NCI-H2029 (cell line): ENCODE data around the gene PDE4C.
A peak's percentile ranks its signal among the peaks of the same experiment; 100 is the strongest.

ENCODE experiments used
- DNase-seq: peaks from one replicate; lab custom pipeline; 2025; lab: John Stamatoyannopoulos, UW

The PDE4C gene

GRCh38 chr19:18225702-18226468 is at the start of gene PDE4C:
TSS of gene PDE4C (minus strand) at chr19:18226438. CDS start at chr19:18226415, 23 bp downstream.
- DNase-seq: no peak

GRCh38 chr19:18274781-18275356 is 48.6 kb upstream of the PDE4C start:
- DNase-seq: peak; percentile 11

GRCh38 chr19:18274219-18274780 is 48.1 kb upstream of the PDE4C start, which contains the start of gene IQCN:
TSS of gene IQCN (minus strand) at chr19:18274452. CDS start at chr19:18269478, 4,974 bp downstream.
- no peak for DNase-seq

DNA sequence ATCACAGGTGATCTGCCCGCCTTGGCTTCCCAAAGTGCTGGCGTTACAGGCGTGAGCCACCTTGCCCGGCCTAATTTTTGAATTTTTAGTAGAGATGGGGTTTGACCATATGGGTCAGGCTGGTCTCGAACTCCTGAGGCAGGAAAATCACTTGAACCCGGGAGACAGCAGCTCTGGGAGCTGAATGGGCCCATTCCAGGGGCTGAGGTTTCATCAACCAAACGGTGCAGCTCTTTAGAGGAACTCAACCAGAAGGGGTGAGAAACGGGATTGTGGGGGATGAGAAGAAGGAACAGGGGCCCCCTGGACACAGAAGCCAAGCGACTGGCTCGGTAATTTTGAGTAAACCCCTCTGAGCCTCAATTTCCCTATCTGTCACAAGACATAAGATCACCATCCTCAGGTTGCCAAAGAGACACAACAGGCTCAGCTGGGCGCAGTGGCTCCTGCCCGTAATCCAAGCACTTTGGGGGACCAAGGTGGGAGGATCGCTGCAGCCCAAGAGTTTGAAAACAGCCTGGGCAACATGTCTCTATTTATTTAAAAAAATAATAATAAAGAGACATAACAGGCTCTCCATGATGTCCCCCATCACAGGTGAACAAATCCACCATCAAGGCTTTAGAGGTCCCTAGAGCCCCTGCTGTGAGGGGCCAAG is 47.5 kb upstream of the PDE4C start:
- DNase-seq: no peak

- DNase-seq: no peak
Measured at GRCh38 chr19:18271433-18271841, 45.2 kb upstream of the PDE4C start.

DNA sequence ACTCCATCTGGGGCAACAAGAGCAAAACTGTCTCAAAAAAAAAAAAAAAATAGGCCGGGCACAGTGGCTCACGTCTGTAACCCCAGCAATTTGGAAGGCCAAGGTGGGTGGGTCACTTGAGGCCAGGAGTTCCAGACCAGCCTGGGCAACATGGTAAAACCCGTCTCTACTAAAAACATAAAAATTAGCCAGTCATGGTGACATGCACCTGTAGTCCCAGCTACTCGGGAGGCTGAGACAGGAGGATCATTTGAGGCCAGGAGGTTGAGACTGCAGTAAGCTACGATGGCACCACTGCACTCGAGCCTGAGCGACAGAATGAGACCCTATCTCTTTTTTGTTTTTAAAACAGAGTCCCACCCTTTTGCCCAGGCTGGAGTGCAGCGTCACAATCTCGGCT is 44.1 kb upstream of the PDE4C start:
- no peak for DNase-seq

- DNase-seq: no peak
Measured at GRCh38 chr19:18269070-18269723, 43.0 kb upstream of the PDE4C start.

DNA sequence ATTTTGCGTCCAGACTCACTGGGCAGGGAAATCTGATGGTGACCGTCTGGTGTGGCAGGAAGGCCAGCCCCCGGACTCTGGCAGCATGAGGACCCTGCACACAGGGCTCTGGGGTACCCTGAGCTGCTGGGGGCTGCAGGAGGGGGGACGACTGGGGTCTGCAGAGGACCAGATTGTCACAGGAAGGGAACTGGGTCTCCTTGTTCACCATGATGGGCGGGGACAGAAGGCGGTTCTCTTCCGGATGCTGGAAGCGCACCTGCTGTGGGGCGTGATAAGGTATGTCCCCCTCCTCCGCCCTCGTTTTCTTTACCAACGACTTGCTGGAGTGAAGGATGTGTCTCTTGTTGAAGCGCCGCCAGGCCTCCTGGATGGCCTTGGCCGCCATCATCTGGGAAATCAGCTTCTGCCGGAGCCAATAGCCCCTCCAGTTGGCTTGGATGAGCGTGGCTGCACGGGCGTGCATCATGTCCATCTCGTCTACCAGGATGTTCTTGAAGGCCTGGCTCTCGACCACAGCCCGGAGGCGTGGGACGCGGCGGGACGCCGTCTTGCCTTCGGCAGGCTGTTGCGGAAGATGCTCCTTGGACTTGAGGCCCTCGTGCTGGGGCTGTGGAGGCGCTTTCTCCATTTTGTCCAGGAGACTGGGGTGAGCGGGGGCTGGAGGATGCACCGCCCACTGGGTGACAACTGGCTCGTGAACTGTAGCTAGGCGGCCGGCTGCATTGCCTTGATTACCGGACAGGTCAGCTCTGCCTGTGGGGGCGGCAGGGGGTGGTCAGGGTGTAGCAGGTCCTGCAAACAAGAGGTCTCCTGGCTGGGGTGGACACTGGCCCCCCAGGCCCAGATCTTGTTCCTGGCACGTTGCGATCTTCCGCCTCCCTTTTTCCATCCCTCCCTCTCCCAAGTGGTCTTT is 40.8 kb upstream of the PDE4C start:
- DNase-seq: no peak

DNA sequence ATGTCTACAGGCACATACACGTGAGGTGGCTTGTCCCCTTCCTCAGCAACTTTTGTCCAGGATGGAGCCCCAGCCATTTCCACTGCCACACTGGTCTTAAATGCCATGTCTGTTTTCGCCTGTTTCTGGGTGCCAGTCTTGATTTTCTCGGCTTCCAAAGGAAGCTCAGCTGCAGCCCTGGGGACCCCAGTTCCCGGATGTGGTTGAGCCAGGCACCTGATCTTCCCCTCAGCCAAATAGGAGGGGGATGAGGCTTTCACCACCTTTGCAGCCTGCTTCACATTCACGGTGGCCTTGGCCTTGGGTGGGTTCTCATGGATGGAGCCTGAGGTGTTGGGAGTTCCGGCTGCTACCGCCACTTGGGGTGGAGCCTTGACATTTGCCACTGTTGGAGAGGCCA is 39.3 kb upstream of the PDE4C start:
- DNase-seq: no peak

GRCh38 chr19:18264971-18265540 is 38.8 kb upstream of the PDE4C start:
- no peak for DNase-seq

GRCh38 chr19:18264137-18264854 is 38.1 kb upstream of the PDE4C start:
- DNase-seq: no peak

GRCh38 chr19:18263324-18264136 is 37.3 kb upstream of the PDE4C start:
- no peak for DNase-seq

GRCh38 chr19:18262917-18263316 is 36.7 kb upstream of the PDE4C start:
- DNase-seq: no peak

DNA sequence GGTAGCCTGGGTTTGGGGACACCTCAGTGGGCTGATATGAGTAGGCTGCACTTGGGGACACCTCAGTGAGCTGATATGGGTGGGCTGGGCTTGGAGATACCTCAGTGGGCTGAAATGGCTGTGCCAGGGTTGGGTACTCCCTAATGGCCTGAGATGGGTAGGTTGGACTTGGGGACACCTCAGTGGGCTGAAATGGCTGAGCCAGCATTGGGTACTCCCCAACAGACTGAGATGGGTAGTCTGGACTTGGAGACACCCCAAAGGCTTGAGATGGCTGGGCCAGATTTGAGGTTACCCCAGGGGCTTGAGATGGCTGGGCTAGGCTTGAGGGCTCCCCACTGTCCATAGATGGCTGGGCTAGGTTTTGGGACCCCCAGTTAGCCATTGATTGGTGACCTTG is 35.9 kb upstream of the PDE4C start:
- DNase-seq: no peak

DNA sequence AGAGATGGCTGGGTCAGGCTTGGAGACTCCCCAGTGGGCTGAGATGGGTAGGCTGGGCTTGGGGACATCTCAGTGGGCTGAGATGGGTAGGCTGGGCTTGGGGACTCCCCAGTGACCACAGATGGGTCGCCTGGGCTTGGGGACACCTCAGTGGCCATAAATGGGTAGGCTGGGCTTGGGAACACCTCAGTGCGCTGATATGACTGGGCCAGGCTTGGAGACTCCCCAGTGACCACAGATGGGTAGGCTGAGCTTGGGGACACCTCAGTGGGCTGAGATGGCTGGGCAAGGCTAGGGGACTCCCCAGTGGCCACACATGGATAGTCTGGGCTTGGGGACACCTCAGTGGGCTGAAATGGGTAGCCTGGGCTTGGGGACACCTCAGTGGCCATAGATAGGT is 35.2 kb upstream of the PDE4C start:
- no peak for DNase-seq

DNA sequence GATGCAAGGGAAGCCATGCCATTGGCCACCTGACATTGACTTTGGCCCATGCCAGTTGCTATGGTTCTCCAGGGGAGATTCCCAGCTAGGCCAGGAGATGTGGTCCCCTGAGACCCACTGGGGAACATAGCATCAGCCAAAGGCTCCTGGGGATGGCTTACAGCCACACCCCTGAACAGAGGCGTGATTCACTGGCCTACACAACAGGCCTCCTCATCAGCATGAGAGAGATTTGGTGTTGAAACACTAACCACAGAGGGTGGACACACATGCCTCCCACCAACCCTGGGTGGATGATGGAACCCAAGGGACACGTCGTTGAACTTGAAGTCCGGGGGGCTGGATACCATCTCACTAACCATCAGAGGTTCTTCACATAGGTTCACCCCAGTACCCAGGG is 33.7 kb upstream of the PDE4C start:
- DNase-seq: no peak

GRCh38 chr19:18257503-18258470 is 31.5 kb upstream of the PDE4C start:
- no peak for DNase-seq
